ENCODE data around the gene RNF146. TPM values are rescaled to one million over a fixed set of nuclear protein-coding genes. Genes with fewer than 3 reads are reported as not detected.
"Not testable (repeated sequence)": the region's sequence is repeated elsewhere in the genome, so short reads cannot be mapped to it uniquely, and the experiment has no call there.

RNF146 gene
- polyA plus RNA-seq, 3 donors: 14.7 to 63.4 (median 22.5) TPM

DNA sequence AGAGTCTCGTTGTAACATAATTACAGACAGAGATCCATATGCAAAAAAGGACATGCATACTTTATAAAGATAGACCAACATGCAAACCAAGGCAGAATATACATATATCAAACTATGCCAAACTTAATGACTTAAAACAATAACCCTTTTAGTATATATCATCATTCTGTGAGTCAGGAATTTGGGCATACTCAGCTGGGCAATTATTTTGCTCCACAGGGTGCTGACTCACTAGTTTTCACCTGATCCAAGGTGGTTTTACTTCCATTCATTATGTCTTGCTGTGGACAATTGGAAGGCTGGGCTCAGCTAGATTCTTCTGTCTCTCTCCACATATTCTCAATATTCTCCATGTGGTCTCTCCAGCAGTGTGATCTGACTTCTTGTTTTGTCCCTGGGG is 41.2 kb upstream of the RNF146 start:
- H3K9me3 Mint-ChIP-seq: peaks cover 7 to 18% (median 13%) of the 10 kb centered on the region in 7 donors
- no peak overlapping the region for H3K9ac ChIP-seq (ENCODE audit: insufficient read depth, low read length, poor library complexity, severe bottlenecking)
- no peaks in the 10 kb centered on the region for H3K36me3 Mint-ChIP-seq

DNA sequence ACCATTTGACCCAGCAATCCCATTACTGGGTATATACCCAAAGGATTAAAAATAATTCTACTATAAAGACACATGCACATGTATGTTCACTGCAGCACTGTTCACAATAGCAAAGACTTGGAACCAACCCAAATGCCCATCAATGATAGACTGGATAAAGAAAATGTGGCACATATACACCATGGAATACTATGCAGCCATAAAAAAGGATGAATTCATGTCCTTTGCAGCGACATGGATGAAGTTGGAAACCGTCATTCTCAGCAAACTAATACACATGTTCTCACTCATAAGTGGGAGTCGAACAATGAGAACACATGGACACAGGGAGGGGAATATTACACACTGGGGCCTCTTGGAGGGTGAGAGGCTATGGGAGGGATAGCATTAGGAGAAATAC is 32.8 kb upstream of the RNF146 start:
- H3K4me1 Mint-ChIP-seq; H3K79me2 ChIP-seq (ENCODE audit: insufficient read depth, low read length); H3K4me3 ChIP-seq (replicated peaks in 1 of 3; ENCODE audit: low read depth in 2 of 3, low read length in 3 of 3); H3K4me3 Mint-ChIP-seq; H4K20me1 ChIP-seq (ENCODE audit: insufficient read depth, low read length); H3K9me3 ChIP-seq (replicated peaks in 1 of 2; ENCODE audit: control insufficient read depth in 1 of 2, insufficient read depth in 1 of 2, low read length in 2 of 2); intact Hi-C loops (cut with micrococcal nuclease); H3K27me3 Mint-ChIP-seq (ENCODE audit: low read depth in 3 of 3); H3K4me1 ChIP-seq (ENCODE audit: control insufficient read depth in 1 of 2, insufficient read depth in 2 of 2, low read length in 2 of 2); DNase-seq; H3K27me3 ChIP-seq (ENCODE audit: control insufficient read depth in 2 of 2, insufficient read depth in 2 of 2, low read length in 2 of 2); H3K4me2 ChIP-seq (replicated peaks; ENCODE audit: extremely low read depth, low read length, poor library complexity, severe bottlenecking); H3K9ac ChIP-seq (ENCODE audit: insufficient read depth, low read length, poor library complexity, severe bottlenecking); H3K27ac ChIP-seq (ENCODE audit: low read depth in 1 of 2, low read length in 2 of 2); H2AFZ ChIP-seq (ENCODE audit: insufficient read depth, low read depth, low read length, poor library complexity, severe bottlenecking); H3K36me3 ChIP-seq (replicated peaks in 1 of 2; ENCODE audit: control insufficient read depth in 1 of 2, insufficient read depth in 2 of 2, low read length in 2 of 2); H3K27ac Mint-ChIP-seq; H3K36me3 Mint-ChIP-seq: not testable (repeated sequence)
- peaks cover 19 to 26% (median 23%) of the 10 kb centered on the region in 7 donors for H3K9me3 Mint-ChIP-seq
- no CpG with 5 or more reads among the region's 3 CpGs for WGBS (ENCODE audit: insufficient coverage)

More for the DNA sequence above, 41.2 kb upstream of the RNF146 start:
- no peaks in the 10 kb centered on the region for H4K20me1 ChIP-seq (ENCODE audit: insufficient read depth, low read length)
- no peak overlapping the region for H3K4me3 Mint-ChIP-seq
- H3K4me2 ChIP-seq (replicated peaks; ENCODE audit: extremely low read depth, low read length, poor library complexity, severe bottlenecking): no peak overlapping the region
- no peak overlapping the region for H3K27ac ChIP-seq (ENCODE audit: low read depth in 1 of 2, low read length in 2 of 2)
- no peak overlapping the region for H3K27ac Mint-ChIP-seq
- no peaks in the 10 kb centered on the region for H3K27me3 ChIP-seq (ENCODE audit: control insufficient read depth in 2 of 2, insufficient read depth in 2 of 2, low read length in 2 of 2)
- WGBS (ENCODE audit: insufficient coverage): no CpG with 5 or more reads among the region's 1 CpG
- intact Hi-C loops (cut with micrococcal nuclease): no loop called here
- H3K4me3 ChIP-seq (replicated peaks in 1 of 3; ENCODE audit: low read depth in 2 of 3, low read length in 3 of 3): no peak overlapping the region
- H3K4me1 ChIP-seq (ENCODE audit: control insufficient read depth in 1 of 2, insufficient read depth in 2 of 2, low read length in 2 of 2): no peaks in the 10 kb centered on the region
- DNase-seq: no peak
- H3K4me1 Mint-ChIP-seq: no peaks in the 10 kb centered on the region
- no peaks in the 10 kb centered on the region for H3K36me3 ChIP-seq (replicated peaks in 1 of 2; ENCODE audit: control insufficient read depth in 1 of 2, insufficient read depth in 2 of 2, low read length in 2 of 2)
- H2AFZ ChIP-seq (ENCODE audit: insufficient read depth, low read depth, low read length, poor library complexity, severe bottlenecking): no peak overlapping the region
- no peaks in the 10 kb centered on the region for H3K79me2 ChIP-seq (ENCODE audit: insufficient read depth, low read length)
- H3K27me3 Mint-ChIP-seq (ENCODE audit: low read depth in 3 of 3): peaks cover 0 to 4% (median 4%) of the 10 kb centered on the region in 3 donors
- H3K9me3 ChIP-seq (replicated peaks in 1 of 2; ENCODE audit: control insufficient read depth in 1 of 2, insufficient read depth in 1 of 2, low read length in 2 of 2): peaks cover 0 to 2% of the 10 kb centered on the region in 2 donors
- TF ChIP-seq, protein P1, sequence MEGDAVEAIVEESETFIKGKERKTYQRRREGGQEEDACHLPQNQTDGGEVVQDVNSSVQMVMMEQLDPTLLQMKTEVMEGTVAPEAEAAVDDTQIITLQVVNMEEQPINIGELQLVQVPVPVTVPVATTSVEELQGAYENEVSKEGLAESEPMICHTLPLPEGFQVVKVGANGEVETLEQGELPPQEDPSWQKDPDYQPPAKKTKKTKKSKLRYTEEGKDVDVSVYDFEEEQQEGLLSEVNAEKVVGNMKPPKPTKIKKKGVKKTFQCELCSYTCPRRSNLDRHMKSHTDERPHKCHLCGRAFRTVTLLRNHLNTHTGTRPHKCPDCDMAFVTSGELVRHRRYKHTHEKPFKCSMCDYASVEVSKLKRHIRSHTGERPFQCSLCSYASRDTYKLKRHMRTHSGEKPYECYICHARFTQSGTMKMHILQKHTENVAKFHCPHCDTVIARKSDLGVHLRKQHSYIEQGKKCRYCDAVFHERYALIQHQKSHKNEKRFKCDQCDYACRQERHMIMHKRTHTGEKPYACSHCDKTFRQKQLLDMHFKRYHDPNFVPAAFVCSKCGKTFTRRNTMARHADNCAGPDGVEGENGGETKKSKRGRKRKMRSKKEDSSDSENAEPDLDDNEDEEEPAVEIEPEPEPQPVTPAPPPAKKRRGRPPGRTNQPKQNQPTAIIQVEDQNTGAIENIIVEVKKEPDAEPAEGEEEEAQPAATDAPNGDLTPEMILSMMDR (IDR thresholded peaks at IDR 0.05): no peak
